ENCODE data around the gene DAGLA.

Gene DAGLA

DNA sequence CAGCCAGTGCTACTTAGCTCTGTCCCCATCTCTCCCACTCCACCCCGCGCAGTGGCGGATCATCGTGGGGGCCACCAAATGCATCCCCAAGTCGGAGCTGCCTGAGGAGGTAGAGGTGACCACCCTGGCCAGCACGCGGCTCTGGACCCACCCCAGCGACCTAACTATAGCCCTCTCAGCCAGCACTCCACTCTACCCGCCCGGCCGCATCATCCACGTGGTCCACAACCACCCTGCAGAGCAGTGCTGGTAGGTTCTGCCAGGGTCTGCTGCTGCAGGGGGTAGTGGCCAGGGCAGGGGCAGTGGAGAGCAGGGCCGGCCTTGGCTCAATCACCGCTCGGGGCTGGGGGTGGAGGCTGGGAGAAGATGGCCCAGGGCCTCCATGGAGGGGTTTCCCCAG, 59.2 kb downstream of the DAGLA start:
- Histone ChIP-seq H3K27ac (ENCODE audit: low read length) (no peak overlapping the region), H3K79me2 (ENCODE audit: low read length) (no peaks in the 10 kb centered on the region), H3K27me3 (replicated peaks; ENCODE audit: insufficient read depth, low read length) (peaks cover 85% of the 10 kb centered on the region), H3K4me1 (ENCODE audit: low read length) (no peaks in the 10 kb centered on the region), H3K4me3 (ENCODE audit: low read length) (no peak overlapping the region), H3K9ac (ENCODE audit: low read length) (no peak overlapping the region), H3K9me3 (replicated peaks; ENCODE audit: insufficient read depth, low read length) (no peaks in the 10 kb centered on the region), H3F3A (ENCODE audit: insufficient read depth, low read length) (no peaks in the 10 kb centered on the region), H4K20me1 (ENCODE audit: insufficient read depth, low read length) (no peaks in the 10 kb centered on the region), H3K4me2 (ENCODE audit: low read depth, low read length) (no peak overlapping the region), H3K9me2 (replicated peaks; ENCODE audit: insufficient read depth, low read length) (no peaks in the 10 kb centered on the region), H2AFZ (ENCODE audit: low read length) (no peak overlapping the region), H3K36me3 (replicated peaks; ENCODE audit: insufficient read depth, low read length) (no peaks in the 10 kb centered on the region)
- no peak for DNase-seq
- TF ChIP-seq EZH2phosphoT487 (IDR thresholded peaks at IDR 0.05; ENCODE audit: low read length) (no peak), CTCF (IDR thresholded peaks at IDR 0.05; ENCODE audit: low read length) (no peak)

DNA sequence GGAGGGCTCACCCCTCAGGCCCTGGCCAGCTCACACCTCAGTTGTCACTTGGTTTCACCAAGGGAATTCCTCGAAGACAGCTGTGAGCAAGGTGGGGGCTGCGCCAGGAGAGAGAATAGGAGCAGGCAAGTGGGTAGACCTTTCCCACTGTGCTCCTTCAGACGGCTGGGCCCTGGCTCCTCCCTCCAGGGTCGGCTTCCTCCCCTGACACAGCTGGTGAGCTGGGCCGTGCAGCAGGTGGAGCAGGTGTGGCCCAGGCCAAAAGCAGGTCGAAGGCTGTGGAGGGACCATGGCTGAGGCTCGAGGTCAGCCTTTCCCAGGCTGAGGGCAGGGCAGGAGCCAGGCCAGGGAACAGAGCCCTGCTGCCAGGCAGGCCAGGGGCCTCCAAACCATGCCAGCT, 59.8 kb downstream of the DAGLA start:
- H3K9ac ChIP-seq (ENCODE audit: low read length) = no peak overlapping the region
- H3K79me2 ChIP-seq (ENCODE audit: low read length) = no peaks in the 10 kb centered on the region
- no peak overlapping the region for H3K4me2 ChIP-seq (ENCODE audit: low read depth, low read length)
- H3F3A ChIP-seq (ENCODE audit: insufficient read depth, low read length) = no peaks in the 10 kb centered on the region
- peaks cover 85% of the 10 kb centered on the region for H3K27me3 ChIP-seq (replicated peaks; ENCODE audit: insufficient read depth, low read length)
- no peaks in the 10 kb centered on the region for H3K4me1 ChIP-seq (ENCODE audit: low read length)
- no peak for TF ChIP-seq CTCF (IDR thresholded peaks at IDR 0.05; ENCODE audit: low read length)
- no peak for TF ChIP-seq EZH2phosphoT487 (IDR thresholded peaks at IDR 0.05; ENCODE audit: low read length)
- TF ChIP-seq EZH2 (optimal IDR thresholded peaks at IDR 0.05; ENCODE audit: low read depth, low read length) = no peak
- H3K9me2 ChIP-seq (replicated peaks; ENCODE audit: insufficient read depth, low read length) = no peaks in the 10 kb centered on the region
- no peak overlapping the region for H3K27ac ChIP-seq (ENCODE audit: low read length)
- H3K9me3 ChIP-seq (replicated peaks; ENCODE audit: insufficient read depth, low read length) = no peaks in the 10 kb centered on the region
- H4K20me1 ChIP-seq (ENCODE audit: insufficient read depth, low read length) = no peaks in the 10 kb centered on the region
- no peak for DNase-seq
- no peak overlapping the region for H2AFZ ChIP-seq (ENCODE audit: low read length)
- H3K4me3 ChIP-seq (ENCODE audit: low read length) = no peak overlapping the region
- no peaks in the 10 kb centered on the region for H3K36me3 ChIP-seq (replicated peaks; ENCODE audit: insufficient read depth, low read length)

DNA sequence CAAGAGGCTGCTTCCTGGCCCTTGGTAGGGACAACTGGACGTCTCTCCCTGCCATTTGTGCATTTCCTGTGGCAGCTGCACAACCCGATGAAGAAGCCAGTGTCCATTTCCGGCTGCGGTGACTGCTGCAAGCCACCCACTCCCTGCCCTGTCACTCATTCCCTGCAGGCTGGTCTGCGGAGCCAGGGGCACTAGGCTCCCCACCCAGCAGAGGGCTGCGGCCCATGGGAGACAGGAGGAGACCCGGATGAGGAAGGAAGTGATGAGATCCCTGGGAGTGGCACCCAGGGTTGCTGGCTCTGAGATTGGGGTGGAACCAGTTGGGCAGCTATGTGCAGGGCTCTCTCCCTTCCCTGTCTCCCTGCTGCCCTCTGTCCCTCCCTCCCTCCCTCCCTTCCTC, 62.2 kb downstream of the DAGLA start:
- peaks cover 74% of the 10 kb centered on the region for H3K27me3 ChIP-seq (replicated peaks; ENCODE audit: insufficient read depth, low read length)
- H2AFZ ChIP-seq (ENCODE audit: low read length) = no peak overlapping the region
- no peak overlapping the region for H3K9ac ChIP-seq (ENCODE audit: low read length)
- no peaks in the 10 kb centered on the region for H3K36me3 ChIP-seq (replicated peaks; ENCODE audit: insufficient read depth, low read length)
- H3K4me2 ChIP-seq (ENCODE audit: low read depth, low read length) = no peak overlapping the region
- H3K4me3 ChIP-seq (ENCODE audit: low read length) = no peak overlapping the region
- H3K27ac ChIP-seq (ENCODE audit: low read length) = no peak overlapping the region
- no peaks in the 10 kb centered on the region for H4K20me1 ChIP-seq (ENCODE audit: insufficient read depth, low read length)
- no peak for DNase-seq
- H3K9me3 ChIP-seq (replicated peaks; ENCODE audit: insufficient read depth, low read length) = no peaks in the 10 kb centered on the region
- no peaks in the 10 kb centered on the region for H3F3A ChIP-seq (ENCODE audit: insufficient read depth, low read length)
- no peak for TF ChIP-seq EZH2phosphoT487 (IDR thresholded peaks at IDR 0.05; ENCODE audit: low read length)
- no peak for TF ChIP-seq CTCF (IDR thresholded peaks at IDR 0.05; ENCODE audit: low read length)
- no peak for TF ChIP-seq EZH2 (optimal IDR thresholded peaks at IDR 0.05; ENCODE audit: low read depth, low read length)
- no peaks in the 10 kb centered on the region for H3K4me1 ChIP-seq (ENCODE audit: low read length)
- no peaks in the 10 kb centered on the region for H3K9me2 ChIP-seq (replicated peaks; ENCODE audit: insufficient read depth, low read length)
- no peaks in the 10 kb centered on the region for H3K79me2 ChIP-seq (ENCODE audit: low read length)

All from MM.1S (cell line).